Neural cell (in vitro differentiated cells): ENCODE results near the gene ASCL2. TPM values are rescaled to one million over a fixed set of nuclear protein-coding genes. Genes with fewer than 3 reads are reported as not detected.

ENCODE experiments used
- H2AFZ ChIP-seq: fragments of 200-600, 300-800 bp; sonication (generic), shearing (Covaris generic); 2 replicates; pipeline ENCODE4 v1.6.0; 2014; ENCODE audit warnings: low read depth, mild to moderate bottlenecking, antibody characterized with exemption, low read length, moderate library complexity
- H3F3A ChIP-seq: fragments of 200-600 bp; shearing (Covaris generic); 2 replicates; pipeline ENCODE4 v1.6.1; 2016; ENCODE audit warnings: mild to moderate bottlenecking, moderate library complexity, mixed read lengths, antibody characterized with exemption, low read length; ENCODE audit not compliant: insufficient read depth, poor library complexity, severe bottlenecking
- H3K27ac ChIP-seq: fragments of 200-600, 300-800 bp; sonication (generic), shearing (Covaris generic); 2 replicates; pipeline ENCODE4 v1.5.1; 2014; ENCODE audit warnings: mild to moderate bottlenecking, low read length, moderate library complexity
- H3K27me3 ChIP-seq: fragments of 300-800, 200-600 bp; sonication (generic), shearing (Covaris generic); 2 replicates; pipeline ENCODE4 v1.6.0; 2014; ENCODE audit warnings: mild to moderate bottlenecking, low read depth, low read length, moderate library complexity; ENCODE audit not compliant: insufficient read depth
- H3K36me3 ChIP-seq: fragments of 300-800, 200-600 bp; sonication (generic), shearing (Covaris generic); 2 replicates; pipeline ENCODE4 v1.5.1; 2014; ENCODE audit warnings: mild to moderate bottlenecking, antibody characterized with exemption, low read length, moderate library complexity; ENCODE audit not compliant: insufficient read depth
- H3K4me2 ChIP-seq: fragments of 300-800, 200-600 bp; sonication (generic), shearing (Covaris generic); 2 replicates; pipeline ENCODE4 v1.6.0; 2014; ENCODE audit warnings: mild to moderate bottlenecking, low read length
- H3K4me3 ChIP-seq: fragments of 300-800, 200-600 bp; sonication (generic), shearing (Covaris generic); 2 replicates; pipeline ENCODE4 v1.5.1; 2014; ENCODE audit warnings: mild to moderate bottlenecking, low read length, moderate library complexity
- H3K79me2 ChIP-seq: fragments of 200-600 bp; shearing (Covaris generic); replicated peaks from 2 replicates; pipeline ENCODE4 v1.6.0; 2014; ENCODE audit warnings: mild to moderate bottlenecking, low read length, moderate library complexity; ENCODE audit not compliant: insufficient read depth
- H3K9ac ChIP-seq: fragments of 300-800, 200-600 bp; sonication (generic), shearing (Covaris generic); 2 replicates; pipeline ENCODE4 v1.6.1; 2016; ENCODE audit warnings: mild to moderate bottlenecking, low read length, mixed read lengths
- H3K9me2 ChIP-seq: fragments of 200-600 bp; shearing (Covaris generic); 2 replicates; pipeline ENCODE4 v1.6.1; 2016; ENCODE audit warnings: mild to moderate bottlenecking, low read length, mixed read lengths; ENCODE audit not compliant: insufficient read depth
- H3K9me3 ChIP-seq: fragments of 200-600, 300-800 bp; sonication (generic), shearing (Covaris generic); 2 replicates; pipeline ENCODE4 v1.6.1; 2016; ENCODE audit warnings: mild to moderate bottlenecking, mixed run types, low read length, moderate library complexity, mixed read lengths
- H4K20me1 ChIP-seq: fragments of 200-600 bp; shearing (Covaris generic); 2 replicates; pipeline ENCODE4 v1.6.1; 2016; ENCODE audit warnings: mild to moderate bottlenecking, mixed run types; ENCODE audit not compliant: insufficient read depth
- CTCF ChIP-seq: fragments of 450-650 bp; IDR thresholded peaks from 2 replicates; pipeline ENCODE4 v1.5.1; 2014; ENCODE audit warnings: antibody characterized with exemption, mild to moderate bottlenecking, moderate library complexity; ENCODE audit not compliant: poor library complexity, severe bottlenecking
- EP300 ChIP-seq: fragments of 450-650 bp; conservative IDR thresholded peaks from 2 replicates; pipeline ENCODE4 v1.6.1; 2014; ENCODE audit warnings: antibody characterized with exemption, mild to moderate bottlenecking, moderate library complexity; ENCODE audit not compliant: poor library complexity, severe bottlenecking
- EZH2 ChIP-seq: fragments of 200-600, 300-800 bp; shearing (Covaris generic), sonication (generic); IDR thresholded peaks from 2 replicates; pipeline ENCODE4 v1.6.1; 2014; ENCODE audit warnings: antibody characterized with exemption, low read length, borderline replicate concordance, mild to moderate bottlenecking; ENCODE audit not compliant: insufficient read depth, poor library complexity, severe bottlenecking
- MXI1 ChIP-seq: fragments of 450-650 bp; conservative IDR thresholded peaks from 2 replicates; pipeline ENCODE4 v1.6.1; 2014; ENCODE audit warnings: antibody characterized with exemption, mild to moderate bottlenecking; ENCODE audit not compliant: poor library complexity, severe bottlenecking
- POLR2AphosphoS5 ChIP-seq: IDR thresholded peaks from 2 replicates; pipeline ENCODE4 v1.6.1; 2012
- RAD21 ChIP-seq: fragments of 450-650 bp; conservative IDR thresholded peaks from 2 replicates; pipeline ENCODE4 v1.6.1; 2014; ENCODE audit warnings: antibody characterized with exemption, mild to moderate bottlenecking, moderate library complexity
- SMC3 ChIP-seq: fragments of 450-650 bp; conservative IDR thresholded peaks from 2 replicates; pipeline ENCODE4 v1.6.1; 2014; ENCODE audit warnings: antibody characterized with exemption, mild to moderate bottlenecking, moderate library complexity; ENCODE audit not compliant: poor library complexity
- TAF1 ChIP-seq: IDR thresholded peaks from 2 replicates; pipeline ENCODE4 v1.6.1; 2012; ENCODE audit warnings: low read depth
- polyA plus RNA-seq: library from polyadenylated mRNA; depleted of rRNA; stranded (reverse); fragments of >200 nt; gene quantifications from 2 replicates; pipeline ENCODE4 v1.2.3, GENCODE V29; 2014
- TF ChIP-seq, protein P1 (sequence below): IDR thresholded peaks from 2 replicates; pipeline ENCODE4 v1.6.1; 2012; ENCODE audit warnings: borderline replicate concordance

ASCL2 gene
- polyA plus RNA-seq, 1 donor from 2014 or later: not detected

GRCh38 chr11:2301631-2302305 is 31.4 kb upstream of the ASCL2 start, which contains the start of the genes C11orf21 and TSPAN32:
C11orf21 (minus strand) TSS chr11:2301918; CDS start chr11:2301808, 110 bp downstream.
TSPAN32 (plus strand) TSS chr11:2302013; CDS start chr11:2302150, 137 bp downstream.
- no peak within 1 kb of the TSS for H3K4me3 ChIP-seq

GRCh38 chr11:2300936-2301630 is 30.7 kb upstream of the ASCL2 start:
- Histone ChIP-seq H3K9ac (no peak overlapping the region), H4K20me1 (no peaks in the 10 kb centered on the region), H3K4me2 (no peak overlapping the region), H3K79me2 (no peaks in the 10 kb centered on the region), H3K9me2 (no peaks in the 10 kb centered on the region), H3K27ac (no peak overlapping the region), H2AFZ (no peak overlapping the region), H3F3A (no peaks in the 10 kb centered on the region), H3K27me3 (no peaks in the 10 kb centered on the region), H3K4me3 (no peak overlapping the region), H3K9me3 (no peaks in the 10 kb centered on the region), H3K36me3 (no peaks in the 10 kb centered on the region)
- TF ChIP-seq EP300: no peak
- TF ChIP-seq EZH2: no peak
- TF ChIP-seq TAF1: no peak
- TF ChIP-seq POLR2AphosphoS5: no peak
- TF ChIP-seq SMC3: no peak
- TF ChIP-seq, protein P1, sequence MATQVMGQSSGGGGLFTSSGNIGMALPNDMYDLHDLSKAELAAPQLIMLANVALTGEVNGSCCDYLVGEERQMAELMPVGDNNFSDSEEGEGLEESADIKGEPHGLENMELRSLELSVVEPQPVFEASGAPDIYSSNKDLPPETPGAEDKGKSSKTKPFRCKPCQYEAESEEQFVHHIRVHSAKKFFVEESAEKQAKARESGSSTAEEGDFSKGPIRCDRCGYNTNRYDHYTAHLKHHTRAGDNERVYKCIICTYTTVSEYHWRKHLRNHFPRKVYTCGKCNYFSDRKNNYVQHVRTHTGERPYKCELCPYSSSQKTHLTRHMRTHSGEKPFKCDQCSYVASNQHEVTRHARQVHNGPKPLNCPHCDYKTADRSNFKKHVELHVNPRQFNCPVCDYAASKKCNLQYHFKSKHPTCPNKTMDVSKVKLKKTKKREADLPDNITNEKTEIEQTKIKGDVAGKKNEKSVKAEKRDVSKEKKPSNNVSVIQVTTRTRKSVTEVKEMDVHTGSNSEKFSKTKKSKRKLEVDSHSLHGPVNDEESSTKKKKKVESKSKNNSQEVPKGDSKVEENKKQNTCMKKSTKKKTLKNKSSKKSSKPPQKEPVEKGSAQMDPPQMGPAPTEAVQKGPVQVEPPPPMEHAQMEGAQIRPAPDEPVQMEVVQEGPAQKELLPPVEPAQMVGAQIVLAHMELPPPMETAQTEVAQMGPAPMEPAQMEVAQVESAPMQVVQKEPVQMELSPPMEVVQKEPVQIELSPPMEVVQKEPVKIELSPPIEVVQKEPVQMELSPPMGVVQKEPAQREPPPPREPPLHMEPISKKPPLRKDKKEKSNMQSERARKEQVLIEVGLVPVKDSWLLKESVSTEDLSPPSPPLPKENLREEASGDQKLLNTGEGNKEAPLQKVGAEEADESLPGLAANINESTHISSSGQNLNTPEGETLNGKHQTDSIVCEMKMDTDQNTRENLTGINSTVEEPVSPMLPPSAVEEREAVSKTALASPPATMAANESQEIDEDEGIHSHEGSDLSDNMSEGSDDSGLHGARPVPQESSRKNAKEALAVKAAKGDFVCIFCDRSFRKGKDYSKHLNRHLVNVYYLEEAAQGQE: no peak
- no peak for TF ChIP-seq MXI1
- TF ChIP-seq RAD21: no peak
- no peak for TF ChIP-seq CTCF

More at GRCh38 chr11:2301631-2302305, 31.4 kb upstream of the ASCL2 start, which contains the start of the genes C11orf21 and TSPAN32:
- Histone ChIP-seq H3K79me2 (no peaks in the 10 kb centered on the region), H2AFZ (no peak within 1 kb of the TSS), H3K4me2 (no peak within 1 kb of the TSS), H3F3A (no peaks in the 10 kb centered on the region), H3K27ac (no peak within 1 kb of the TSS), H3K27me3 (no peaks in the 10 kb centered on the region), H3K9me2 (no peaks in the 10 kb centered on the region), H3K9ac (no peak within 1 kb of the TSS), H3K36me3 (no peaks in the 10 kb centered on the region), H3K9me3 (no peaks in the 10 kb centered on the region), H4K20me1 (no peaks in the 10 kb centered on the region)
- TF ChIP-seq EZH2 (no peak), TAF1 (no peak), SMC3 (no peak)
- TF ChIP-seq, protein P1: no peak
